Large intestine (tissue), 3 donors: ENCODE data around the gene FMN1. TPM values are rescaled to one million over a fixed set of nuclear protein-coding genes. Genes with fewer than 3 reads are reported as not detected.

ENCODE experiments used
- DNase-seq, 2 donors: peaks; one replicate each; pipeline versions ENCODE4 v3.0.0 to v3.0.0-alpha.2; 2013
- H3K27ac ChIP-seq: one replicate; pipeline ENCODE4 v1.5.1; 2013; ENCODE audit warnings: low read length
- H3K27me3 ChIP-seq: 2 replicates; pipeline ENCODE4 v1.6.1; 2013; ENCODE audit warnings: low read length; ENCODE audit not compliant: control insufficient read depth, insufficient read depth
- H3K36me3 ChIP-seq: 2 replicates; pipeline ENCODE4 v1.6.1; 2013; ENCODE audit warnings: low read length; ENCODE audit not compliant: control insufficient read depth, insufficient read depth
- H3K4me1 ChIP-seq: one replicate; pipeline ENCODE4 v1.6.1; 2013; ENCODE audit warnings: low read length; ENCODE audit not compliant: control insufficient read depth, insufficient read depth
- H3K4me3 ChIP-seq: one replicate; pipeline ENCODE4 v1.5.1; 2013; ENCODE audit warnings: low read length
- H3K9me3 ChIP-seq: one replicate; pipeline ENCODE4 v1.6.1; 2013; ENCODE audit warnings: mild to moderate bottlenecking, low read depth, low read length, moderate library complexity; ENCODE audit not compliant: control insufficient read depth
- WGBS: methylation state at CpG from one replicate; pipeline ENCODE4 v1.1.5; 2013; ENCODE audit warnings: low lambda C conversion rate; ENCODE audit not compliant: insufficient coverage; 5-methylcytosine and 5-hydroxymethylcytosine counted together
- polyA plus RNA-seq: library from polyadenylated mRNA; unstranded; fragments of 120-200 nt; gene quantifications from one replicate; pipeline ENCODE4 v1.2.1, GENCODE V29; 2013

Gene FMN1
- polyA plus RNA-seq, 1 donor: 0.88 TPM

DNA sequence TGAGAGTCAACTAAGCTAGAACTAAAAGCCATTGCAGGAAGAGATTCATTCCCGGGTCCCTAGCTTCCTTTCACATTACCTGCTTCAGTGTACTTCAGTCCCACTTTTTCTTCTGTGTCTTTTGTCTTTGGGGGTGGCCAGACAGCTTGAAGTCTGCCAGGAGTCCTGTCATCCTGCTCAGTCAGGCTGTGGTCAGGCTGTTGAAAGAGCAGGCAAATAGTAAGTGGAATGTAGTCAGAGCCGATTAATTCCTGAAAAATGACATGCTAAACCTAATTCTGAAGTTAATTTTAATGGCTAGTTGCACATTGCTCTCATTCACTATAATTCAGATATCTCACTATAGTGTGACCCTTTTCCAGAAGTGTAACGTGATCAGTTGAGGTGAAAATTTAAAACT, 129.6 kb downstream of the FMN1 start:
- Histone ChIP-seq H3K27me3 (no peaks in the 10 kb centered on the region), H3K27ac (no peak overlapping the region), H3K9me3 (no peaks in the 10 kb centered on the region), H3K4me1 (peaks cover 8% of the 10 kb centered on the region), H3K36me3 (no peaks in the 10 kb centered on the region), H3K4me3 (no peak overlapping the region)
- 80% methylated on average over 2 of the region's 3 CpGs for WGBS
- no peak for DNase-seq

DNA sequence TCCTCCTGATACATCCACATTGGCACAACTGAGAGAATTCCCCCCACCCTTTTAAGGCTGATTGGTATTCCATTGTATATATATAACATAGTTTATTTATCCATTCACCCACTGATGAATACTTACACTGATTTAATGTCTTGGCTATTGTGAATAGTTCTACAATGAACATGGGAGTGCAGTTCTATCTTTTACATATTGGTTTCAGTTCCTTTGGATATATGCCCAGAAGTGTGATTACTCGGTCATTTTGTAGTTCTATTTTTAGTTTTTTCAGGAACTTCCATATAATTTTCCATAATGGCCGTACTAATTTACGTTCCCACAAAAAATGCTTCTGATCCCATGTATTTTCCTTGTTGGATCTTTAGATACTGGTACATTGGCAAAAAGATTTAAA, 135.3 kb downstream of the FMN1 start:
- 59% methylated on average over 3 of the region's 3 CpGs for WGBS
- no peaks in the 10 kb centered on the region for H3K9me3 ChIP-seq

DNA sequence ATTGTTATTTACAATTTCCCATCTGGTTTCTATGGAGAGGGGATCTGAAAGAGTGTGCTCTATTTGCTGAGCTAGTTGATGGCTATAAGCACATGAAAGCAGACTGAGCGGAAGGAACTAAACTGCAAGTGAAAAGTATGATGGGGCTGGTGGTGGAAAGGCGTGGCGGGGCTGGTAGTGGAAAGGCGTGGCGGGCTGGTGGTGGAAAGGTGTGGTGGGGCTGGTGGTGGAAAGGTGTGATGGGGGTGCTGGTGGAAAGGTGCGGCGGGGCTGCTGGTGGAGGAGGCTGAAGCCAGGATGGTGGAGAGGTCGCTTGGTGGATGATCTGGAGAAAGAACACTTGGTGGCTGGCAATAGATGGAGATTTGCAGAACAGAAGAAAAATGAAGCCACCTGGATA, 136.7 kb downstream of the FMN1 start:
- H3K4me3 ChIP-seq: no peak overlapping the region
- WGBS: 100% methylated on average over 3 of the region's 8 CpGs
- H3K9me3 ChIP-seq: no peaks in the 10 kb centered on the region
- H3K27me3 ChIP-seq: no peaks in the 10 kb centered on the region
- no peak for DNase-seq
- H3K36me3 ChIP-seq: no peaks in the 10 kb centered on the region
- no peak overlapping the region for H3K27ac ChIP-seq
- H3K4me1 ChIP-seq: no peaks in the 10 kb centered on the region

More for the DNA sequence above, 135.3 kb downstream of the FMN1 start:
- Histone ChIP-seq H3K4me1 (no peaks in the 10 kb centered on the region), H3K27ac (no peak overlapping the region), H3K27me3 (no peaks in the 10 kb centered on the region), H3K4me3 (no peak overlapping the region), H3K36me3 (no peaks in the 10 kb centered on the region)
- no peak for DNase-seq

DNA sequence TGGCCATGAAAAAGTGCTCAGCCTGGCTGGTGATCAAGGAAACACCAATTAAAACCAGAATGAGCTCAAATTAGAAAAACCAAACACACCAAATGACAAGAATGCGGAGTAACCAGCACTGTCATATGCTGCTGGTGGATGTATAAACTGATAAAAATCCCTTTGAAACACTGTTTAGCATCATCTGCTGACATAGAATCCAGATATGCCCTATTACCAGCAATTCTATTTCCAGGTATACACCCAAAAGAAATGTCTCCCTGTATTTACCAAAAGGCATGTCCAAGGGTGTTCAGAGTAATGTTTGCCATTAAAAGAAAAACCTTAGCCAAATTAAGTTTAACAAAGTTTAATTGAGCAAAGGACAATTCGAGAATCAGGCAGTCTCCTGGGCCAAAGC, 138.6 kb downstream of the FMN1 start:
- no peak overlapping the region for H3K4me3 ChIP-seq
- H3K27ac ChIP-seq: no peak overlapping the region
- no peaks in the 10 kb centered on the region for H3K27me3 ChIP-seq
- H3K4me1 ChIP-seq: no peaks in the 10 kb centered on the region
- H3K9me3 ChIP-seq: no peaks in the 10 kb centered on the region
- H3K36me3 ChIP-seq: no peaks in the 10 kb centered on the region
- WGBS: no CpG with 5 or more reads among the region's 2 CpGs
- no peak for DNase-seq

DNA sequence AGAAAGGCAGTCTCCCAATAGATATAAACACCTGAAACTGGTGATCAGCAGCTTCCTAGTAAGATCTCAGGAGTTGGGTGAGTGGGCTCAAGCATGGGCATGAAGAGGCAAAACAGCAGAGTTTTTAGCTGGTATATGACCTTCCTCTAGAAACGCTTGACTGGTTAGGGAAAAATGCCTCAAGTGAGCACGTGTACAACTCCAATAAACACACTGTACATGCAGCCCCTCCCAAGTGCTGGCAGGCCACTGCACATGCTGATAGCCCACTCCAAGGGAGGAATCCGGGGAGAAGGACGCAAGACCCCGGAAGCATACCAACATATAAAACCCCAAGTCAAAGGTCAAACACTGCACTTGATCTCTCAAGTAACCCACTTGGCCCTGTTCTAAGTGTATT, 143.0 kb downstream of the FMN1 start:
- WGBS: no CpG with 5 or more reads among the region's 5 CpGs
- no peak overlapping the region for H3K4me3 ChIP-seq
- no peak for DNase-seq
- H3K4me1 ChIP-seq: no peaks in the 10 kb centered on the region
- no peaks in the 10 kb centered on the region for H3K9me3 ChIP-seq
- H3K27ac ChIP-seq: no peak overlapping the region
- no peaks in the 10 kb centered on the region for H3K36me3 ChIP-seq
- H3K27me3 ChIP-seq: no peaks in the 10 kb centered on the region

DNA sequence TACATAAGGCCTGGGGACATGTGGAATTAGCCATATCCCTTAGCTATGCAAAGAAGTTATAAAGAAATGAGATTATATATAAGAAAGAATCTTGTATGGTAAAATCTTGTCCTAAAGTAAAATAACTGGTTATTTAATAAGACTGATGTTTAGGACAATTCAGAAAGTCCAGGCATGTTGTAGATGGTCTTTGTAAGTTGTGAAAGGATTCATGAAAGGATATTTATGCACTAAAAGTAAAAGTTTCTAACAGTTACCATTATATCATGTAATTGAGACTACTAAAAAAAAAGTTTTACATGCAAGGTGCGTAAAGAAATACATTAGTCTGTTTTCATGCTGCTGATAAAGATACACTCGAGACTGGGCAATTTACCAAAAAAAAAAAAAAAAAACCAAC, 146.3 kb downstream of the FMN1 start:
- no peaks in the 10 kb centered on the region for H3K27me3 ChIP-seq
- DNase-seq: no peak
- H3K36me3 ChIP-seq: no peaks in the 10 kb centered on the region
- no CpG with 5 or more reads among the region's 2 CpGs for WGBS
- peaks cover 12% of the 10 kb centered on the region for H3K9me3 ChIP-seq
- no peaks in the 10 kb centered on the region for H3K4me1 ChIP-seq
- no peak overlapping the region for H3K27ac ChIP-seq
- H3K4me3 ChIP-seq: no peak overlapping the region

DNA sequence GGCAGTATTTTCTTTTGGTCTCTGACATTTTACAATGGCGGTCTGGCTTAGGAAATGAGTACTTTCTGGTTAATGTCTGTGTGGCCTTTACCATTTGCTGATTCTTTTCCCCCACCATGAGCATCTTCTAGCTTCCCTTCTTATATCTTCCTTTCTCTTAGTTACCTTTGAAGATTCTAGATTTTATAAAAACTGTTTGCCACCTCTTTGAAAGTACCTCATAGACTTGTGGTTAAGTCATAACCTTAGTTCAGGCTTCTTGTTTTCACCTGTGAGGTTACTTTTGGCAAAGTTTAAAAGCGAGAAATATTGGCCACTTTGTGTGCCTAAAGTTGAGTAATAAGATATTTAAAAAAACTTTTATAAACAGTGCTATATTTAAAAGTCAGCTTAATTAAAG, 147.4 kb downstream of the FMN1 start:
- WGBS: 100% methylated on average over 1 of the region's 2 CpGs

DNA sequence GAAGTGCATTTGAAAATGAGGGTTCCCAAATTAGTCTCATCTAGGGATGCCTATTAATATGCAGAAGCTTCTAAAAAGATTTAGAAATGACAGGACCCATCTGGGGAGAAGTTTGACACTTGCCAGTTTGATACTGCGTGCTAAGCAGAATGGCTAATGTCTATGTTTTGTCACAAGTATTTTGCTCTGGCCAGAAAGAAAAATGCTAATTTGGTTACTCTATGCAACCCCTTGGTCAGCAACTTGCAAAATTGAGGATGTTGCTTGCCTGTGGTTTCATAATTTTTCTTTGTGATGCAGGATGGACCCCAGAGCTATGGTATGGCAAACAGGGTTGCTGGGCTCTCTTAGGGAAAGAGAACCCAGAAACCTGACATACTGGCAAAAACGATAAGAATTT, 148.2 kb downstream of the FMN1 start:
- WGBS: 100% methylated on average over 1 of the region's 2 CpGs
- H3K27ac ChIP-seq: no peak overlapping the region
- H3K36me3 ChIP-seq: no peaks in the 10 kb centered on the region
- peaks cover 12% of the 10 kb centered on the region for H3K9me3 ChIP-seq
- DNase-seq: no peak
- H3K4me3 ChIP-seq: no peak overlapping the region
- H3K4me1 ChIP-seq: no peaks in the 10 kb centered on the region
- H3K27me3 ChIP-seq: no peaks in the 10 kb centered on the region

More for the DNA sequence above, 147.4 kb downstream of the FMN1 start:
- H3K36me3 ChIP-seq: no peaks in the 10 kb centered on the region
- H3K27me3 ChIP-seq: no peaks in the 10 kb centered on the region
- peaks cover 12% of the 10 kb centered on the region for H3K9me3 ChIP-seq
- H3K4me1 ChIP-seq: no peaks in the 10 kb centered on the region
- DNase-seq: no peak
- no peak overlapping the region for H3K27ac ChIP-seq
- no peak overlapping the region for H3K4me3 ChIP-seq

DNA sequence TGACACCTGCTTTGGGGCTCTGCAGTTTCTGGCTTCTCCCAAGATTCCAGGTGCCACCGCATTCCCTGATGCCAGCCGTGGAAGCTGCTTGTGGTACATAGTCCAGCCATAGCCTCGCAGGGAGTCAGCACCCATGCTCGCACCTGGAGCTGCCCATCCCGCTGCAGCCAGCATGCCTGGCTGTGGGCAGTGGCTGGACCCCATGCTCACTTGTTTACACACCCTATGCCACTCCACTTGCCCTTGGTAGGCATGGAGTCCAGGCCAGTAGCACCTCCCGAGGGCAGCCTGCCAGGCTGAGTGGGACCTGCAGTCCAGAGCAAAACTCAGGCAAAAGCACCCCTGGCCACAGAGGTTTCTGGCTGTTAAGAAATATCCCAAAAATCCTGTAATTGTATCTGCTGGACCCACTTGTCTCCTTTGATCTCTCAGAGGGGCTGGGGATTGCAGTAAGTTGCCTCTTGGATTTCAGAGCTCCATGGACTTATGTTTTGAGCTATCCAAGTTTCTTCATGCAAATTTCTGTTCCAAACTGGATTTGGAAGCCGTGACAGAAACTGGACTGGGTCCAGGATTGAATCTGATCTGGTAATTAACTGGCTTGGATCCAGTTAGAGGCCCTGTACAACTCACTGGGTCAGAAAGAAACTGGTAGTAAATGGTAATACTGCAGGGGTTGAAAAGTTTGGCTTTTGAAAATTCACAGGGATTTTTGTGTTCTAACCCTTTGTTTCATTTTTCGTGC, 149.3 kb downstream of the FMN1 start:
- Histone ChIP-seq H3K27ac (no peak overlapping the region), H3K9me3 (peaks cover 12% of the 10 kb centered on the region), H3K4me1 (no peaks in the 10 kb centered on the region), H3K4me3 (no peak overlapping the region), H3K36me3 (no peaks in the 10 kb centered on the region), H3K27me3 (no peaks in the 10 kb centered on the region)
- DNase-seq: no peak
- WGBS: 34% methylated on average over 2 of the region's 8 CpGs

DNA sequence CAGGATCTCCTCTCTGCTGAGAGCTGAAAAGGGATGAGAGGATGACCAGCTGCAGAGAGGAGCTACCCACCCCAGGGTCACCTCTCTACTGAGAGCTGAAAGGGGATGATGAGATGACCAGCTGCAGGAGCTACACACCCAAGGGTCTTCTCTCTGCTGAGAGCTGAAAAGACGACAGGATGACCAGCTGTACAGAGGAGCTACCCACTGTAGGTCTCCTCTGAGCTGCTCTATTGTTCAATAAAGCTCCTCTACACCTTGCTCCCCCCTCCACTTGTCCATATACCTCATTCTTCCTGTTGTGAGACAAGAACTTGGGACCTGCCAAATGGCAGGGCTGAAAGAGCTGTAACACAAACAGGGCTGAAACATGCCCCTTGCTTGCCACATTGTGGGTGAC, 149.9 kb downstream of the FMN1 start:
- H3K27ac ChIP-seq: no peak overlapping the region
- no peaks in the 10 kb centered on the region for H3K36me3 ChIP-seq
- H3K4me1 ChIP-seq: no peaks in the 10 kb centered on the region
- DNase-seq: no peak
- H3K27me3 ChIP-seq: no peaks in the 10 kb centered on the region
- H3K4me3 ChIP-seq: no peak overlapping the region
- no CpG with 5 or more reads among the region's 1 CpG for WGBS
- H3K9me3 ChIP-seq: peaks cover 12% of the 10 kb centered on the region

DNA sequence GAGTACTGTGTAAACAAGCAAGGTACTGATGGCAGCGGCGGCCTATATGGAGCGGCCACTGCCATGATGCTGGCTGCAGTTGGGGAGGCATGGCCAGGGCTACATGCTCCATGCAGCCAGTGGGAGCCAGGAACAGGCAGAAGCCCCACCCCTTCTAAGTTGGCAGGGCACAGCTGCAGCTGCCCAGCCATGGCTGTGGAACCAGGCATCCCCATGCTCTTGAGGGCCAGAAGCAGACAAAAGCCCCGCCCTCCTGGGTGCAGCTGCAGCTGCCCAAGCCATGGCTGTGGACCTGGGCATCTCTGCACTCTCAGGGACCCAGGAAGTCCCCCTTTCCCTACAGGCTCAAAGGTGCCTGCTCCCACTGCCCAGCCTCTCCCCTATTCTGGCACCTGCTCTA, 150.9 kb downstream of the FMN1 start:
- Histone ChIP-seq H3K27me3 (no peaks in the 10 kb centered on the region), H3K4me3 (no peak overlapping the region), H3K4me1 (no peaks in the 10 kb centered on the region), H3K27ac (no peak overlapping the region), H3K36me3 (no peaks in the 10 kb centered on the region), H3K9me3 (peaks cover 12% of the 10 kb centered on the region)
- DNase-seq: no peak
- WGBS: no CpG with 5 or more reads among the region's 4 CpGs
